AG04450 (cell line): Measurements from ENCODE around the gene ZKSCAN1. TPM values are rescaled to one million over a fixed set of nuclear protein-coding genes. Genes with fewer than 3 reads are reported as not detected.

Source experiments
- CTCF ChIA-PET: fragments of 300-600, 350-600 bp; formaldehyde crosslinking; extraction: SDS; loops from one replicate; lab custom pipeline; 2022; ENCODE audit warnings: antibody characterized with exemption, inconsistent platforms; lab: Charles Lee
- POLR2A ChIA-PET: fragments of 350-600 bp; formaldehyde crosslinking; extraction: SDS; loops from one replicate; lab custom pipeline; 2021; ENCODE audit warnings: antibody characterized with exemption, inconsistent platforms; lab: Yijun Ruan, JAX
- DNase-seq: peaks from one replicate; pipeline ENCODE4 v3.0.0-alpha.2; 2011; ENCODE audit warnings: low read depth, low spot score
- H3K27ac ChIP-seq: one replicate; pipeline ENCODE4 v1.5.1; 2012; ENCODE audit warnings: low read depth, low read length, control low read depth
- H3K27me3 ChIP-seq: one replicate; pipeline ENCODE4 v1.6.0; 2012; ENCODE audit warnings: low read length; ENCODE audit not compliant: control insufficient read depth, insufficient read depth
- H3K4me3 ChIP-seq: 2 replicates; pipeline ENCODE4 v1.5.1; 2011; ENCODE audit warnings: mild to moderate bottlenecking, low read depth, low read length, control low read depth
- H3K9me3 ChIP-seq: 2 replicates; pipeline ENCODE4 v1.5.1; 2012; ENCODE audit warnings: low read length; ENCODE audit not compliant: control insufficient read depth, insufficient read depth
- CTCF ChIP-seq: IDR thresholded peaks from 2 replicates; pipeline ENCODE4 v1.5.1; 2011; ENCODE audit warnings: low read depth, low read length, control low read depth, inconsistent platforms
- polyA plus RNA-seq: library from polyadenylated mRNA; depleted of rRNA; stranded (reverse); fragments of >200 nt; gene quantifications from 2 replicates; pipeline ENCODE4 v1.2.3, GENCODE V29; 2011; rRNA removed

The ZKSCAN1 gene
- polyA plus RNA-seq, 1 experiment = 42.7 TPM

DNA sequence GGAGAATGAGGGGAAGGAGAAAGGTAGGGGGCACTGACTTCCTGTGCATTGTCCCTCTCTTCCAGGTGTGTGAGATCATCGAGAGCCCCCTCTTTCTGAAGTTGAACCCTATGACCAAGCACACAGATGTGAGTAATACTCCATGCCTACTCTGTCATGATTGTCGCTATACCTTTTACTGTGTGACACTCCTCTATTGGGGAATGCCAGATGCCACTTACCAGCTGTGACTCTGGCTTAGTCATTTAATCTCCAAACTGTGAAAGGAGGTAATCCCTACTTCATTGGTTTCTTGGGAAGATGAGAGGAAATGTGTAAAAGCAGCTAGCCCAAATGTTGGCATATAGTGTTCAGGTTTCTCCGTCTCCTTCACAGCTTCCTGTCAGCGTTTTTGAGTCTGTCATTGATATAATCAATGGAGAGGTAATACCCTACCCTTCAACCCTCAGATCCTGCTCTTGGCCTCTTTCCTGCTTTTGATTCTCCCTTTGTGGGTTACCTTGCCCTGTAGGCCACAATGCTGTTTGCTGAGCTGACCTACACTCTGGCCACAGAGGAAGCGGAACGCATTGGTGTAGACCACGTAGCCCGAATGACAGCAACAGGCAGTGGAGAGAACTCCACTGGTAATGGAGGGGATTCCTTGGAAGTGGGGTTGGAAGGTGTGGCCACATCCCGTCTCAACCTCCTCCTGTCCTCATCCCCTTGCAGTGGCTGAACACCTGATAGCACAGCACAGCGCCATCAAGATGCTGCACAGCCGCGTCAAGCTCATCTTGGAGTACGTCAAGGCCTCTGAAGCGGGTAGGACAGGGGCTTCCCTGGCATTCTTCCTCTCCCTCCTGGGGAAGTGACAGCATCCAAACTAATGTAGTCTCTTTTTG is 75.4 kb downstream of the ZKSCAN1 start:
- CTCF ChIA-PET = interaction anchor here (1.5 kb wide), 1 partner anchor 100 kb away, joined by 5 read pairs; no protein-coding TSS in a partner anchor
- peak overlapping the region; percentile 52 for H3K27ac ChIP-seq
- no peak for DNase-seq

More for the DNA sequence above, 75.4 kb downstream of the ZKSCAN1 start:
- no peaks in the 10 kb centered on the region for H3K27me3 ChIP-seq
- H3K4me3 ChIP-seq = no peak overlapping the region; the same call in 1 of the 2 replicates
- TF ChIP-seq CTCF = no peak
- H3K9me3 ChIP-seq = no peaks in the 10 kb centered on the region; the same call in 1 of the 2 replicates
- POLR2A ChIA-PET = interaction anchor here (0.8 to 5.2 kb wide), 2 partner anchors 11 to 99 kb away, joined by 3 to 67 read pairs; partner anchors contain the start of genes AP4M1 and MCM7

Other genes starting within 250 kb of the ZKSCAN1 start
- gene CYP3A4, start 231.4 kb upstream of the ZKSCAN1 start, polyA plus RNA-seq = not detected in 2 replicates
- gene CYP3A43, start 187.6 kb upstream of the ZKSCAN1 start, polyA plus RNA-seq = not detected in 2 replicates
- gene OR2AE1, start 138.6 kb upstream of the ZKSCAN1 start, polyA plus RNA-seq = not detected in 2 replicates
- 27.0 and 32.7 TPM in 2 replicates for gene TRIM4, start 96.1 kb upstream of the ZKSCAN1 start, polyA plus RNA-seq
- gene GJC3, start 86.0 kb upstream of the ZKSCAN1 start, polyA plus RNA-seq = not detected in 2 replicates
- not detected in 2 replicates for gene AZGP1, start 39.6 kb upstream of the ZKSCAN1 start, polyA plus RNA-seq
- 13.9 and 15.2 TPM in 2 replicates for gene ZSCAN21, start 34.2 kb downstream of the ZKSCAN1 start, polyA plus RNA-seq
- gene ZNF3, start 66.1 kb downstream of the ZKSCAN1 start, polyA plus RNA-seq = 35.3 and 37.0 TPM in 2 replicates
- 265 and 308 TPM in 2 replicates for gene COPS6, start 73.4 kb downstream of the ZKSCAN1 start, polyA plus RNA-seq
- 39.5 and 44.2 TPM in 2 replicates for gene MCM7, start 85.8 kb downstream of the ZKSCAN1 start, polyA plus RNA-seq
- 25.4 and 26.1 TPM in 2 replicates for gene AP4M1, start 86.0 kb downstream of the ZKSCAN1 start, polyA plus RNA-seq
- 28.2 and 31.2 TPM in 2 replicates for gene TAF6, start 103.8 kb downstream of the ZKSCAN1 start, polyA plus RNA-seq
- 26.3 and 29.7 TPM in 2 replicates for gene CNPY4, start 104.0 kb downstream of the ZKSCAN1 start, polyA plus RNA-seq
- 0.55 and 0.56 TPM in 2 replicates for gene MBLAC1, start 111.4 kb downstream of the ZKSCAN1 start, polyA plus RNA-seq
- gene LAMTOR4, start 133.3 kb downstream of the ZKSCAN1 start, polyA plus RNA-seq = 122 and 160 TPM in 2 replicates
- gene TRAPPC14, start 143.1 kb downstream of the ZKSCAN1 start, polyA plus RNA-seq = 3.5 and 6.2 TPM in 2 replicates
- gene GAL3ST4, start 153.0 kb downstream of the ZKSCAN1 start, polyA plus RNA-seq = 14.4 and 16.0 TPM in 2 replicates
- gene GPC2, start 161.8 kb downstream of the ZKSCAN1 start, polyA plus RNA-seq = 2.6 TPM in 2 replicates
- gene STAG3, start 162.3 kb downstream of the ZKSCAN1 start, polyA plus RNA-seq = 0.15 and 0.22 TPM in 2 replicates
- 0.42 TPM in 1 of 2 replicates, not detected in the other for gene PVRIG, start 204.4 kb downstream of the ZKSCAN1 start, polyA plus RNA-seq